ENCODE results near the gene TMCC3. TPM values are rescaled to one million over a fixed set of nuclear protein-coding genes. Genes with fewer than 3 reads are reported as not detected.

TMCC3 gene
- total RNA-seq, 2 experiments from 2014 or later = 0.11 to 0.25 TPM

- intact Hi-C loops (cut with micrococcal nuclease) = no loop called here
- no peak for DNase-seq
- Mint-ChIP-seq H3K4me3 (no peak overlapping the region), H3K27me3 (no peaks in the 10 kb centered on the region), H3K9me3 (no peaks in the 10 kb centered on the region), H3K27ac (no peak overlapping the region), H3K36me3 (ENCODE audit: low read depth) (no peaks in the 10 kb centered on the region), H3K4me1 (ENCODE audit: low read depth) (no peaks in the 10 kb centered on the region)
- ATAC-seq = no peak
- TF ChIP-seq CTCF (IDR thresholded peaks at IDR 0.05) = no peak
- CTCF ChIA-PET = no interaction called here
- POLR2A ChIA-PET = no interaction called here
These were observed 63.6 kb downstream of the TMCC3 start for GRCh38 chr12:94586589-94587259.

GRCh38 chr12:94585626-94586025 lies 64.7 kb downstream of the TMCC3 start:
- POLR2A ChIA-PET = no interaction called here
- H3K36me3 Mint-ChIP-seq (ENCODE audit: low read depth) = no peaks in the 10 kb centered on the region

GRCh38 chr12:94584377-94584776 lies 66.0 kb downstream of the TMCC3 start:
- Mint-ChIP-seq H3K36me3 (ENCODE audit: low read depth) (no peaks in the 10 kb centered on the region), H3K27ac (no peak overlapping the region), H3K9me3 (no peaks in the 10 kb centered on the region), H3K4me3 (no peak overlapping the region), H3K27me3 (no peaks in the 10 kb centered on the region), H3K4me1 (ENCODE audit: low read depth) (no peaks in the 10 kb centered on the region)
- no peak for TF ChIP-seq CTCF (IDR thresholded peaks at IDR 0.05)
- ChIA-PET CTCF (no interaction called here), POLR2A (no interaction called here)
- DNase-seq (no peak), ATAC-seq (no peak)
- intact Hi-C loops (cut with micrococcal nuclease) = no loop called here

More at GRCh38 chr12:94585626-94586025, 64.7 kb downstream of the TMCC3 start:
- no peak for TF ChIP-seq CTCF (IDR thresholded peaks at IDR 0.05)
- intact Hi-C loops (cut with micrococcal nuclease) = no loop called here
- DNase-seq (no peak), ATAC-seq (no peak)
- H3K4me3 Mint-ChIP-seq = no peak overlapping the region
- H3K4me1 Mint-ChIP-seq (ENCODE audit: low read depth) = no peaks in the 10 kb centered on the region
- CTCF ChIA-PET = no interaction called here
- H3K9me3 Mint-ChIP-seq = no peaks in the 10 kb centered on the region
- no peak overlapping the region for H3K27ac Mint-ChIP-seq
- H3K27me3 Mint-ChIP-seq = no peaks in the 10 kb centered on the region

GRCh38 chr12:94582591-94582990 lies 67.8 kb downstream of the TMCC3 start:
- Mint-ChIP-seq H3K9me3 (no peaks in the 10 kb centered on the region), H3K4me1 (ENCODE audit: low read depth) (no peaks in the 10 kb centered on the region), H3K27ac (no peak overlapping the region), H3K27me3 (no peaks in the 10 kb centered on the region), H3K4me3 (no peak overlapping the region), H3K36me3 (ENCODE audit: low read depth) (no peaks in the 10 kb centered on the region)
- DNase-seq (no peak), ATAC-seq (no peak)
- no peak for TF ChIP-seq CTCF (IDR thresholded peaks at IDR 0.05)
- intact Hi-C loops (cut with micrococcal nuclease) = no loop called here
- ChIA-PET POLR2A (no interaction called here), CTCF (no interaction called here)

- Mint-ChIP-seq H3K36me3 (ENCODE audit: low read depth) (no peaks in the 10 kb centered on the region), H3K27me3 (peaks cover 3% of the 10 kb centered on the region), H3K4me3 (no peak overlapping the region), H3K4me1 (ENCODE audit: low read depth) (no peaks in the 10 kb centered on the region), H3K9me3 (no peaks in the 10 kb centered on the region), H3K27ac (no peak overlapping the region)
- TF ChIP-seq CTCF (IDR thresholded peaks at IDR 0.05) = no peak
- ATAC-seq (no peak), DNase-seq (no peak)
- intact Hi-C loops (cut with micrococcal nuclease) = no loop called here
- ChIA-PET CTCF (no interaction called here), POLR2A (interaction anchor here (0.8 to 1.2 kb wide), 3 partner anchors 10 to 37 kb away, joined by 3 read pairs; no protein-coding TSS in a partner anchor)
These were observed 74.5 kb downstream of the TMCC3 start for GRCh38 chr12:94575645-94576403.
